HUDEP-2 (cell line): ENCODE measurements around the gene ZFR.

Experiments
- DNase-seq, 76 experiments: peaks; one replicate each; lab custom pipeline; 2025; ENCODE audit not compliant: unreplicated experiment in 76 of 76; lab: John Stamatoyannopoulos, UW

ZFR gene

DNA sequence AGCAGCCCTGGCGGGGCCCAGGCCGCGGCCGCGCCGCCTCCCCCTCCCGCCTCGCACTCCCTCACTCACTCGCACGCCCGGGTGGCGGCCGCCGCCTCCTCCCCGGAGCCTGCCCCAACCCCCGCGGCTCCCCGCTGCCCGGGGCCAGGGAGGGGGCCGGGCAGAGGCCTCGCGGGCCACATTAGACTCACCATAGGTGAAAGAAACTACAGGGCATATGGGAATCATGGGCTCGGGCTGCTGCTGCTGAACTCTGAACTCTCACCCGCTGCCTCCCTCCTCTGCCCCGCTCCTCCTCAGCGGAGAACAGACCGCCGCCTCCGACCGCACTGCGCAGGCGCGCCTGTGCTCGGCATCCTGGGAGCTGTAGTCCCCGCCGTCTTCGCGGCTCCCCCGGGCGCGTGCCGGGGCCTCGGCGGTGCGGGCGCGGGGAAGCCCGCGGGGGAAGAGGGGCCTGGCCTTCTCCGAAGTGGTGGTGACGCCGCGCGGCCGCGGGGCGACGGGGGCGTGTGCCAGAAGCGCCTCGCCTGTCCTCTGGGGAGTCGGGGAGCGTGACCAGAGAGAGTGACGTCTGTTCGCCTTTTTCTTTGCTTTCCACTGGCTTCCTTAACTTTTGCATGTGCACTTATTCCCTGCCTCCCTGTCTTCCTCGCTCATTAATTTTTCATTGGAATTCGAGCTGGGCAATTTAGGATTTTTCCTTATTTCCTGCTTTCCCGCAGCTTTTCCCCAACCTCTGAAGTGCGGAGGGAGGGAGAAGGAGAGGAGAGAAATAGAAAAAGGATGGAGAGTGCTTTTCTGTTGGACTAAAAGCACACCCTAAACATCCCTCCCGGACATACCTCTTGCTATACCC, at the start of gene ZFR:
Gene ZFR, minus strand, starts transcription at position 310 of the 856 bp plus-strand sequence. Its CDS starts 82 bp downstream, at position 228.
- peak in 75 of 76 experiments; percentile 12 to 90 (median 79) for DNase-seq

DNA sequence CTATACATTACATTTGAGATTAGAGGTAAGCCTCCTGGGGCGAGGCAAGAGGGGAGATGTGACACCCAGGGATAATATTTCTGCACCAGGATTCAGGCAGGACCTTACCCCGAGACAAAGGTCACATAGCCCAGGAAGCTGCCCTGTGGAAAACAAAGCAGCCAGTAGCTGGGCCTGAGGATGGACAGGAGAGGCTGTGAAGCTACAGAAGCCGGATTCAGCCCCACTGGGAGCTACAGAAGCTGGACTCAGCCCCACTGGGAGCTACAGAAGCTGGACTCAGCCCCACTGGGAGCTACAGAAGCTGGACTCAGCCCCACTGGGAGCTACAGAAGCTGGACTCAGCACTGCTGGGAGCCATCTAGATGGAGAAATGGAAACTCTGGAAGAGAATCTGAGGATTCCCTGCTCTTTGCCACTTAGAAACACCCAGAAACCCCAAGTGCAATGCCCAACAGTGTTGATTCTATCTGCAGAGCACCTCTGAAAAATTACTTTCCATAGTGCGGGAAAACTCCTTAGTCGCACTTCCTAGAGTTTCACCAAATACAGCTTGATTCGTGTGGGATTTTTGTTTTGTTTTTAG, 46.5 kb upstream of the ZFR start:
- no peak for DNase-seq

DNA sequence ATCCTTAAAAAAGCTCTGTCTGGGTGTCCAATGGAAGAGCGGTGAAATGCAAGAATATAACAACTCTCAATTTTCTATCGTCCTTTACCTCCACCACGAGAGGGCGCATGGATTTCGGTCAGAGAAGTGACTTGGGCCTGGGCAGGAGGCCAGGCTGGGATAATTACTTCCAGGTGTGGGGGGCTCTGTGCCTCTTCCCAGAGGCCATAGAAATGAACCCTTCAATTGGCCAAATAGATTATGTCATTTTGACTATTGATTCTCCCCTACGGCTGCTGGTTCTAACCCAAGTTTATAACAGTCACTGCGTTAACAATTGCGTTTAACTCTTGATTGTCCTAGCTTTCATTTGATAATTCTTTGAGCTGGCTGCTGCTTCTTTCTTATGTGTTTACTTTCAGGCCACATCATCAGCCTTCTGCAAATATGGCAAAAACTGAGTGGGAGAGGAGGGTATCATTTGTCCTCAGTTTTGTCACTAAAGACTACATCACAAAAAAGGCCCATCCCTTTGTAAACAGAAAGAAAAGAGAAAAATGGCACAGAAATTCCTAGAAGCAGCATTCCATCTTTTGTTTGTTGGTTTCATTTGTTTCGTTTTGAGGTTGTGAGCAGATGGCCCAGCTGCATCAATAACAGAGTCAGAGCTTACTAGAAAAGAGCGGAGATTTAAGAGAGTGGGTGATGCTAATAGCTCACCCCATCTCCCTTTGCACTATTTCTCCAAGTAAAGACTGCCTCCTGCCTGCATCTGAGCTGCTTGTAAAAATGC, 45.4 kb upstream of the ZFR start:
- DNase-seq = peak in 63 of 76 experiments; percentile 2 to 68 (median 37)

DNA sequence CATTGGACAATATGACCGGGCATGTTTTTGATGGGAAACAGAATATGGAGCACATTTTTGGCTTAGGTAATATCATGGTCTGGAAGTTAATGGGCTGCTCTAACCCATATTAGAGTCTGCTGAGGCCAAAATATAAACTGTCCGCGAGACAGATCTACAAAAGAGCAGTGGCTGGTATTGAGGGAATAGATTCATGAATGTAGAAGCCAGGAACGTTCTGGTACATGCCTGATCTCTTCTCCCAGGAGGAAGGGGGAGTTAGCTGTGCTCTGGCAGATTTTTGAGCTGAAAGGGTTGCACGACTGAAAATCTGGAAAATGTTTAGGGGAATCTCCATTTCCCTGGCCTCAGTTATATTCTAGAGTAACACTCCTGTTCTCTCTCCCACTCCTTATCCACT, 42.9 kb upstream of the ZFR start:
- no peak for DNase-seq

DNA sequence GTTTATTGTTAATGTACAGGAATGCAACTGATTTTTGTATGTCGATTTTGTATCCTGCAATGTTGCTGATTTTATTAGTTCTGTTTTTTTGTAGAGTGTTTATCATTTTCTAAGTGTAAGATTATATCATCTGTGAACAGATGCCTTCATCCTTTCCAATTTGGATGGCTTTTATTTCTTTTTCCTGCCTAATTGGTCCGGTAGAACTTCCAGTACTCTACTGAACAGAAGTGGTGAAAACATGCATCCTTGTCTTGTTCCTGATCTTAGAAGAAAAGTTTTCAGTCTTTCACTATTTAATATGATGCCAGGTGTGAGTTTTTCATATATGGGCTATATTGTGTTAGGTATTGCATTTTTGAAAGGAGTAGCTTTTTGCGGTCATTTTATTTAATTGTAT, 42.5 kb upstream of the ZFR start:
- DNase-seq = no peak

DNA sequence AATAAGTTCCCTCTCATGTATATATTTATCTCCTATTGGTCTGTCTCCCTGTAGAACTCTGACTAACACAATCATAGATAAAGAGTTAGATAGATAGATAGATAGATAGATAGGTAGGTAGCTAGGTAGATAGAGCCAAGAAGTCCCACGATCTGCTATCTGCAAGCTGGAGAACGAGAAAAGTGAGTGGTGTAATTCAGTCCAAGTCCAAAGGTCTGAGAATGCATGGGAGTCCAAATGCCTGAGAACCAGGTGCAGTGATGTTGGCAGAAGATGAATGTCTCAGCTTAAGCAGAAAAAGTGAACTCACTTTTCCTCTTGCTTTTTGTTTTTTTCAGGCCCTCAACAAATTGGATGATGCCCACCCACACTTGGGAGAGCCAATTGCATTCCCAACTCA, 37.7 kb upstream of the ZFR start:
- DNase-seq = no peak

DNA sequence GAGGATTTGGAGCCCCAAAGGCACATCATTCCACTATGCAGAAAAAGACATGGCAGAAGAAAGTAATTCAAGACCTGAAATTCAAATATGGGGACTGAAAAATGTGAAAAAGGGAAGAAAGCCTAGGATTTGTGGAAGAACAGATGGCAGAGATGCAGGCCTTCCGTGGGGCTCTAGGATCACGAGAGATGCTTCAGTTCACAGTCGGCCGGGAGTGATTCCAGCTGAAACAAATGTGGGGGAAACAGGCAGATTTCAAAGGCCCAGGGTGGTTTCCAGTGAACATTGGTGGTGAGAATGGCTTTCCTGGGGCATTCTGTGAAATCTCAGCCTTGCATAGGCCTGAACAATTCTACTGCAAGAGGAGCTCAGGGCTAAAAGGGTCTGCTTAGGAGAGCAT, 34.6 kb upstream of the ZFR start:
- DNase-seq = no peak

DNA sequence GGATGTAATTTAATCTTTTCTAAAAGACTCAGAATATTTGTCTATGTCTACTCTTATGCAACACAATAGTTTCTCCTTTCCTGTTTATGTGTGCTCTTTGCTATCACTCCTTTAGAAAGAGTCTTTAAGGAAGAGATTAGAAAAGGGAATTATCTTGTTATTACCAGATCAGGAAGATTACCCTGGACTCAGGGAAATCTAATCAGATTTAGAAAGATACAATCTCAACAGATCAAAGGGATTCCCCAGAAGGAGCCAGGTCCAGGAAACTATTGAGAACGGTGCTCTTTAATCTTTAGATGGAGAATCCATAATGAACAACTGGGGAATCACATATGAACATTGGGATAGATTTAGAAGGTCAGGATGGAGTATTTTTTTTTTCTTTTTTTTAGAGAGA, 32.4 kb upstream of the ZFR start:
- DNase-seq = no peak

DNA sequence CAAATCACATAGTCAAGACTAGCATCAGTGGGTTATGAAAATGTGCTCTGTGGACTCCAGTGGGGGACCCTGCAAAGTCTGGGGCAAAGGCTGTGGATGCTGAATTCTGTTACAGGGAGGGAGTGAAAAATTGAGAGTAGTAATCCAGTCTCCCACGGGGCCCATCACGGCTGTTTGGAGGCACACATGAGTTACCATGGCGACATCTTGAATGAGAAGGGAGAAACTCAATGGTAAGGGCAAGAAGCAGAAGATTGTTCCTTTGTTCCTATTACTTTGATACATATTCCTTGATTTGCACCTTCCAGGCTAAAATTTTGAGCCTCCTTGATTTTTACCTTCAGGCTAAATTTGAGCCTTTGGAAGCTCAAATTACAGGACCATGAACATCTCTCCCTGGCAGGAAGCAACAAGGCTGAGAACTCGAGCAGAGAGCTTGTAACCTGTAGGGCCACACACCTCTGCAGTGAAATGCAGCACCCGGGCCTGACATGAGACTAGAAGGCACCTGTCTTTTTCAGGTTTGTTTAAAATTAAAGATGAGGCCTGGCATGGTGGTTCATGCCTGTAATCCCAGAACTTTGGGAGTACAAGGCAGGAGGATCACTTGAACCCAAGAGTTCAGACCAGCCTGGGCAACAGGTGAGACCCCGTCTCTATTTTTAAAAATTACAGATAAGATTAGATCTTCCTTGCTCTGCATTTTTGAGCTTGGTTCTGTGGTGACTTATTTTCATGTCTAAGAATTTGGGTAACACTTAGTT, 31.0 kb upstream of the ZFR start:
- DNase-seq = no peak

DNA sequence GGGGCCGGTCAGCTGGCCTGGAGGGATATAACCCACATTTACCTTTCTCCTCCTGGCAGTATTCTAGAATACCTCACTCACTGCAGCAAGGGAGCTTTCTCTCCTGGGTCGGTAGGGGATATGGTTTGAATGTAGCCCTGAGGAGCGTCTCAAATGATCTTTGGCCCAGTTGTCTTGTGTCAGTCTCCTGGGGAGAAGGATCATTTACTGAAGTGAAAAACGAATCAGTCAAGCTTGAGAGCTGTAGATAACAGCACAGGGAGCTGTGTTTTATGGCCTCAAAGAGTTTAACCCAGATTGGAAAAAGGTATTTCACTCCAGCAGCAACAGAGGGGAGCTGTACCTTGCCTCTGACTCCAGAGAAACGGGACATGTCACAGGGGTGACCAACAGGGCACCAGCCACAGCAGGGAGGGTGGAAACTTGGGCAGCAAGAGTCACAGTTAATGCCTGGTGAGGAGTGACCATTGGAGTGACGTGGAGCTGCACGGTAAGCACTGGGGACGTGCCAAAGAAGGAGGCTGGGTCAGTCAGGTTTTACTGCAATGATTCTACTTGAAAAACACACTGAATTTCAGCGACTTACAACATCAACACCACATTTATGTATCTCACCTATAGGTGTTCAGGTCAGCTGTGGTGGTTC, 29.8 kb upstream of the ZFR start:
- no peak for DNase-seq

DNA sequence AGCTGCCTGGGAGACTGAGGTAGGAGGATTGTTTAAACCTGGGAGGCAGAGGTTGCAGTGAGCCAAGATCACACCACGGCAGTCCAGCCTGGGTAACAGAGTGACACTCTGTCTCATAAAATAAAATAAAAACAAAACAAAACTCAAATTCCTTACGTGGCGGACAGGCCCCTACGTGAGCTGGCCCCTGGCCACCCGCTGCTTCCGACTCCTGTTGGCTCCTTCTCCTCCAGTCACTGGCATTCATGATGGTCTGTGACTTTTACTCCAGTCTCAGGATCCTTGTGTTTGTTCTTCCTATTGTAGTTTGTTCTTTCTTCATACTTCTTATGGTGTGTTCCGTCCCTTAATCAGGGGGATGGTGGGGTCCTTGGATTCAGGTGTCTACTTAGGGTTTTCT, 28.5 kb upstream of the ZFR start:
- no peak for DNase-seq

DNA sequence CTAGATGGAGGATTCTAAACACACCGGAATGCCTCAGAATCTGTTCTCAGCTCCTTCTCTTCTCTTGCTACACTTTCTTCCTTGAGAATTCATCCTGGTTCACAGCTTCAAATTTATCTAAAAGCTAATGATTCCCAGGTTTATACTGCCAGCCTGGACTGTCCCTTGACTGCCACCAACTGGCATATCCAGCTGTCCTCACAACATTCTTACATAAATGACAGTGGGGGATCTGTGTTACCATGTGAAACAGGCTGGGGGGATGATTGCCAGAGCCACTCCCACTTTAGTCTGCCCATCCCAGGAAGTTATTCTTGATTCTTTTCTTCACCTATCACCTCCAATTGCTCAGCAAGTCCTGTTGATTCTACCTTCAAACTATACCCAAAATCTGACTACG, 27.2 kb upstream of the ZFR start:
- DNase-seq = peak in 1 of 76 experiments; percentile 3

DNA sequence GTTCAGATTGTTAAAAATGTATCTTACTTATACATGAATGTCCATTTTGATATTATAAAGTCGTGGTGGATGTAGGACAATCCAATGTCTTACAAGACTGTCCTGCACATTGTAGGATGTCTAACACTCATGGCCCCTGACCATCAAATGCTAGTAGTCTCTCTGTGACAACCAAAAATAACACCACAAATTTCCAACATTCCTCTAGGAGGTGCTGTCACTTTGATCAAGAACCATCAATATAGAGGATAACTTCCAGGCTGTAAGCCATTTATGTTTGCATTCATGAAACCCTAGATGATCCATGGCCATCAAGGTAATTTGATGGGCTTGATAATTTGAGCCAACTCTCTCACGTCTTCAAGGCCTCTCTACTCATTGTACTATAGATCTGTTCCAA, 20.5 kb upstream of the ZFR start:
- DNase-seq = peak in 2 of 76 experiments; percentile 2 to 4

DNA sequence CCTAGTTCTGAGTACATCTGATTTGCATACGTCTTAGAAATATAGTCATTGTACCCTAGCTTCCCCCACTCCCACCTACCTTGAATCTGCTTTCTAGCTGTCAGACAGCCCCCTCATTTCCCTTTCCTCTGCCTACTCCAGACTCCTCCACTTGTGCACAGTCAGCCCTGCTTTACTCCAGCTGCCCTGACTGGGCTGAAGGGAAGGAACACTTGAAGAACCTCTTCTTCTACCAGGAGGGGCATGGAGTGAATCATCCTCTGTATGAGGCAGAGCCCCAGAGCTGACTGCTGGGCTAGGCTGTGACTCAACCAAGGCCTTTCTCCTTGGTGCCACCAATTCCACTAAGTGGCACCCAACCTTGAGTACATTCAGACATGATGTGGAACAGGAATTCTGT, 18.1 kb upstream of the ZFR start:
- DNase-seq = peak in 2 of 76 experiments; percentile 1 to 4

DNA sequence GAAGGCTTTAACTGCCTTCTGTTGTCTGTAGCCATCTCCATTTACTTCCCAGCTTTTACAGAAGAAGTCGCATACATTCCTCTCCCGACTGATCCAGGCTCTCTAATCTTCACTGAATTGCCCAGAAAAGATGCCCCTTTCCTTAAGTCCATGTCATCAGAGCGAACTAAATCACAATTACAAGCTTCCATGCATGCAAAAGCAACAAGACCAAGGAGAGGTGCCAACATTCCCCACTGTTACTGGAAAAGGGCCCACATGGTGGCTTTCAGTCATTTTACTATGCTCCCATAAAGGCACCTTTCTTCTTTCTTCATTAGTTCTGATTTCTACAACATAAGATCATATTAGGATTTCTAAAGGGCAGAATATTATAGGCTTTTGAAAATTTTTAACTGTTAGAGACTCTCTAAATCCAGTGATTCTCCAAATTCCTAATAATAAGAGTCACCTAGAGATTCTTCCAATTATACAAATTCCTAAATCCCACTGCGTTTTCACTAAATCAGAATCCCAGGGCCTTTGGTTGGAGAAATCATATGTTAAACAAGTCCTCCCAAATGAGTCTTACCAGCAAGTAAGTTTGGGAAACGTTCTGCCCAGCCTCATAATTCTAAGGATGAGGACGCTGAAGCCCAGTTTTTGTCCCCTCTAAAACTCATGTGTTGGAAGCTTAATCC, 17.0 kb upstream of the ZFR start:
- DNase-seq = no peak

DNA sequence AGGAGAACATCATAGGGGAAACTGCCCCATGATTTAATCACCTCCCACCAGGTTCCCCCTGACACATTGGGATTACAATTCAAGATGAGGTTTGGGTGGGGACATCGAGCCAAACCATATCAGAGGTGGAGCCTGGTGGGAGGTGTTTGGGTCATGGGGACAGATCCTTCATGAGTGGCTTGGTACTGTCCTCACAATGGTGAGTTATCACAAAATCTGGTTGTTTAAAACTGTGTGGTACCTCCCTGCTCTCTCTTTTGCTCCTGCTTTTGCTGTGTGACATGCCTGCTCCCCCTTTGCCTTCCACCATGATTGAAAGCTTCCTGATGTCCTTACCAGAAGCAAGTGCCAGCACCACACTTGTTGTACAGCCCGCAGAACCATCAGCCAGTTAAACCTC, 16.2 kb upstream of the ZFR start:
- no peak for DNase-seq

DNA sequence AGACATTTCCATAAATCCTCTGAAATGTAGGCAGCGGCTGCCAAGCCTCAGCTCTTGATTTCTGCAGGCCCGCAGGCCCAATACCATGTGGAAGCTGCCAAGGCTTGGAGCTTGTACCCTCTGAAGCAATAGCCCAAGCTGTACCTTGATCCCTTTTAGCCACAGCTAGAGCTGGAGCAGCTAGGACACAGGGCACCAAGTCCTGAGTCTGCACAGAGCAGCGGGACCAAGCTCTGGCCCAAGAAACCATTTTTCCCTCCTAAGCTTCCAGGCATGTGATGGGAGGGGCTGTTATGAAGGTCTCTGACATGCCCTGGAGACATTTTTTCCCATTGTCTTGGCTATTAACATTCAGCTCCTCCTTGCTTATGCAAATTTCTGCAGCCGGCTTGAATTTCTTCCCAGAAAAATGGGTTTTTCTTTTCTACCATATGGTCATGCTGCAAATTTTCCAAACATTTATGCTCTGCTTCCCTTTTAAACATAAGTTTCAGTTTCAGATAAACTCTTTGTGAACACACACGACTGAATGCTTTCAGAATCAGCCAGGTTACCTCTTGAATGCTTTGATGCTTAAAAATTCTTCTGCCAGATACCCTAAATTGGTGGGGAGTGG, 14.4 kb upstream of the ZFR start:
- DNase-seq = no peak

DNA sequence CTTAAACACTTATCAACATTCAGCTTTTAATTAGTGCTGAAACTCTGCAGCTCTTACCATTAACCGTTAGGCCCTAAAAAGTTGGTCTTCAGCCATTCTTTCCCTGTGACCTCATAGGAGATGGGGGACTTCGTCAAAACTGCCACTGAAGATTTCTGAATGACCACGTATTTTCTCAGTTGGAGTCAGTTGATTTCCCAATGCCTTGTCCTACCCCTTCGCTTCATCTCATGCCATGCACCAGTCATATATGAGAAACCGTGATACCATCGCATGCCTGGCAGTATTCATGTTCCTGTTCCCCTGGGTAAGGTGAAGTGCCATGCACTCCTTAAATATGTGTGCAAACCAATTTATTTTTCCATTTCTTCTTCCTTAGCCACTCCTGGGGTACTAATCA, 10.8 kb upstream of the ZFR start:
- DNase-seq = no peak

DNA sequence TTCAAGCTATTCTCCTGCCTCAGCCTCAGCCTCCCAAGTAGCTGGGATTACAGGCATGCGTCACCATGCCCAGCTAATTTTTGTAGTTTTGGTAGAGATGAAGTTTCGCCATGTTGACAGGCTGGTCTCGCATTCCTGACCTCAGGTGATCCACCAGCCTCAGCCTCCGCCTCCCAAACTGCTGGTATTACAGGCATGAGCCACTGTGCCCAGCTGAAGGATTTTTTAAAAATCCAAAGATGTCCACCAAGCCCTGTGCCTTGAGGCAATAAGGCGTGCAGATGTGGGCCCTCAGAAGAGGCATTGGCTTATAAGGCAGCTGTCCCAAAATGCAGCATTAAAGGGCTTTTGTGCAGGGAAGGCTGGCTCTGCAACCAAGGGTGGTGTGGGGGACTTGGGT, 10.3 kb upstream of the ZFR start:
- DNase-seq = no peak
